Right lobe of liver (tissue), 6 donors: ENCODE data around the gene MCTP2. TPM values are rescaled to one million over a fixed set of nuclear protein-coding genes. Genes with fewer than 3 reads are reported as not detected.
A peak's percentile ranks its signal among the peaks of the same experiment; 100 is the strongest.

Source experiments
- ATAC-seq, 4 donors: fragments of 200-7000 bp; cut with Tn5 transposase; one replicate each; pipeline ENCODE4 v1.9.1; 2020; ENCODE audit warnings: mild to moderate bottlenecking in 4 of 4, moderate library complexity in 4 of 4
- DNase-seq, 3 donors: peaks; one replicate each; pipeline ENCODE4 v3.0.0-alpha.2; 2020
- H3K27ac ChIP-seq, 3 donors: fragments of 200-600 bp; one replicate each; pipeline ENCODE4 v1.8.0; 2022
- H3K27me3 ChIP-seq, 2 donors: fragments of 200-600 bp; one replicate each; pipeline ENCODE4 v1.8.0; 2022
- H3K36me3 ChIP-seq, 4 donors: fragments of 200-600 bp; sonication (generic) in 1 of 4; one replicate each; pipeline versions ENCODE4 v1.5.1 to v1.8.0; 2017 to 2022; ENCODE audit warnings: control low read depth in 1 of 4
- H3K4me1 ChIP-seq, 4 donors: fragments of 200-600 bp; sonication (generic) in 1 of 4; one replicate each; pipeline versions ENCODE4 v1.5.1 to v1.8.0; 2017 to 2022; ENCODE audit warnings: control low read depth in 1 of 4
- H3K4me3 ChIP-seq, 3 donors: fragments of 200-600 bp; one replicate each; pipeline ENCODE4 v1.8.0; 2022
- H3K9me3 ChIP-seq, 4 donors: fragments of 200-600 bp; sonication (generic) in 1 of 4; one replicate each; pipeline versions ENCODE4 v1.5.1 to v1.8.0; 2017 to 2022; ENCODE audit warnings: control low read depth in 1 of 4
- POLR2A ChIP-seq: fragments of 450-650 bp; IDR thresholded peaks from one replicate; pipeline ENCODE4 v1.6.1; 2017; ENCODE audit warnings: antibody characterized with exemption, mild to moderate bottlenecking
- WGBS: methylation state at CpG from one replicate; pipeline ENCODE4 v1.1.6; 2018; ENCODE audit warnings: low coverage, low lambda C conversion rate; ENCODE audit not compliant: insufficient coverage; ENCODE audit errors: missing lambda C conversion rate; 5-methylcytosine and 5-hydroxymethylcytosine counted together
- intact Hi-C, 2 donors: fragments of 100-400 bp; cut with DNase I; formaldehyde crosslinking; loops; one replicate each; pipeline versions ENCODE4 v1.11.2 to v1.14.1; 2022
- total RNA-seq, 6 experiments: library from RNA; depleted of rRNA in 2 of 6; stranded (reverse); fragments of >200 nt in 2 of 6; fragmentation: NEBNext Ultra II Directional in 3 of 6; extraction: Animal tissue kit (Norgen Biotek cat#: 25700) in 3 of 6; gene quantifications; one replicate each; pipeline versions ENCODE4 v1.1.0 to v1.2.4, GENCODE V29; 2016 to 2023
- TF ChIP-seq, protein P1 (sequence below), 4 donors: fragments of 200-600 bp in 3 of 4; fragments of 450-650 bp in 1 of 4; IDR thresholded peaks; one replicate each; pipeline versions ENCODE4 v1.5.1 to v1.8.0; 2016 to 2022; ENCODE audit warnings: antibody characterized with exemption in 4 of 4, mild to moderate bottlenecking in 2 of 4
- donor health status: DM: no; HTN: yes; CAD: no.
- donor health status: DM: no; HTN: no; CAD: no.
- donor health status: DM: no; HTN: no; CAD: no.
- donor health status: DM: no; HTN: yes; CAD: no.
- donor health status: DM: no; HTN: yes; CAD: no.

MCTP2 gene
- total RNA-seq, 6 experiments from 2014 or later = 1.8 to 5.3 (median 2.9) TPM

- Histone ChIP-seq H3K4me1 (no peaks in the 10 kb centered on the region), H3K9me3 (no peaks in the 10 kb centered on the region), H3K4me3 (no peak overlapping the region), H3K27me3 (no peaks in the 10 kb centered on the region), H3K27ac (no peak overlapping the region), H3K36me3 (no peaks in the 10 kb centered on the region)
- DNase-seq (no peak), ATAC-seq (no peak)
- no peak for TF ChIP-seq POLR2A
- TF ChIP-seq, protein P1, sequence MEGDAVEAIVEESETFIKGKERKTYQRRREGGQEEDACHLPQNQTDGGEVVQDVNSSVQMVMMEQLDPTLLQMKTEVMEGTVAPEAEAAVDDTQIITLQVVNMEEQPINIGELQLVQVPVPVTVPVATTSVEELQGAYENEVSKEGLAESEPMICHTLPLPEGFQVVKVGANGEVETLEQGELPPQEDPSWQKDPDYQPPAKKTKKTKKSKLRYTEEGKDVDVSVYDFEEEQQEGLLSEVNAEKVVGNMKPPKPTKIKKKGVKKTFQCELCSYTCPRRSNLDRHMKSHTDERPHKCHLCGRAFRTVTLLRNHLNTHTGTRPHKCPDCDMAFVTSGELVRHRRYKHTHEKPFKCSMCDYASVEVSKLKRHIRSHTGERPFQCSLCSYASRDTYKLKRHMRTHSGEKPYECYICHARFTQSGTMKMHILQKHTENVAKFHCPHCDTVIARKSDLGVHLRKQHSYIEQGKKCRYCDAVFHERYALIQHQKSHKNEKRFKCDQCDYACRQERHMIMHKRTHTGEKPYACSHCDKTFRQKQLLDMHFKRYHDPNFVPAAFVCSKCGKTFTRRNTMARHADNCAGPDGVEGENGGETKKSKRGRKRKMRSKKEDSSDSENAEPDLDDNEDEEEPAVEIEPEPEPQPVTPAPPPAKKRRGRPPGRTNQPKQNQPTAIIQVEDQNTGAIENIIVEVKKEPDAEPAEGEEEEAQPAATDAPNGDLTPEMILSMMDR (IDR thresholded peaks at IDR 0.05) = no peak
- 89% methylated on average over 7 of the region's 9 CpGs for WGBS
- intact Hi-C loops = no loop called here
These were observed 152.3 kb downstream of the MCTP2 start for GRCh38 chr15:94383706-94384105.

GRCh38 chr15:94385441-94385840 is 154.1 kb downstream of the MCTP2 start:
- intact Hi-C loops = no loop called here
- H3K27ac ChIP-seq = no peak overlapping the region
- no peaks in the 10 kb centered on the region for H3K36me3 ChIP-seq
- no peaks in the 10 kb centered on the region for H3K4me1 ChIP-seq
- no peak overlapping the region for H3K4me3 ChIP-seq
- DNase-seq (no peak), ATAC-seq (no peak)
- H3K9me3 ChIP-seq = no peaks in the 10 kb centered on the region
- no peak for TF ChIP-seq POLR2A
- TF ChIP-seq, protein P1 (IDR thresholded peaks at IDR 0.05) = no peak
- WGBS = 52% methylated on average over 4 of the region's 4 CpGs
- H3K27me3 ChIP-seq = no peaks in the 10 kb centered on the region

GRCh38 chr15:94386351-94386750 is 155.0 kb downstream of the MCTP2 start:
- WGBS = 48% methylated on average over 7 of the region's 7 CpGs
- Histone ChIP-seq H3K4me1 (no peaks in the 10 kb centered on the region), H3K36me3 (no peaks in the 10 kb centered on the region), H3K27ac (no peak overlapping the region), H3K9me3 (no peaks in the 10 kb centered on the region), H3K4me3 (no peak overlapping the region), H3K27me3 (no peaks in the 10 kb centered on the region)
- no peak for TF ChIP-seq POLR2A
- TF ChIP-seq, protein P1 (IDR thresholded peaks at IDR 0.05) = no peak
- intact Hi-C loops = no loop called here
- ATAC-seq = no peak
- no peak for DNase-seq

DNA sequence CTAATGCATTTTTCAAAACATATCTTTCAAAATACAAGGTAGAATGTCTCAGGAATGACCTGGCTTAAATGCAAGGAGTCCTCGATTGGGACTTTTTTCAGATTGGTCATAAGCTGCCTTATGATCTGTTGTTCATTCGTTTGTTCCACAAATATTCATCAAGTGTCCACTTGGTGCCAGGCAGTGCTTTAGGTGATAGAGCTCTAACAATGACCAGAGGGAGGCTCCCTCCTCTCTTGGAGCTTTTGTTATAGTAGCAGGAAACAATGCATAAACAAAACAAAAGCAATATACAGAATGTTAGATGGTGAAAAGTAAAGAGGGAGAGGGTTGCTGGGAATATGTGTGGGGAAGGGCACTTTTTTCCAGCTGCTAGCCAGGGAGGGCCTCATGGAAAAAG is 156.1 kb downstream of the MCTP2 start:
- no peak overlapping the region for H3K4me3 ChIP-seq
- WGBS = 45% methylated on average over 2 of the region's 2 CpGs
- ATAC-seq (no peak), DNase-seq (no peak)
- no peaks in the 10 kb centered on the region for H3K4me1 ChIP-seq
- intact Hi-C loops = no loop called here
- no peak overlapping the region for H3K27ac ChIP-seq
- H3K27me3 ChIP-seq = no peaks in the 10 kb centered on the region
- H3K9me3 ChIP-seq = no peaks in the 10 kb centered on the region
- H3K36me3 ChIP-seq = no peaks in the 10 kb centered on the region
- TF ChIP-seq, protein P1 (IDR thresholded peaks at IDR 0.05) = no peak
- TF ChIP-seq POLR2A = no peak

DNA sequence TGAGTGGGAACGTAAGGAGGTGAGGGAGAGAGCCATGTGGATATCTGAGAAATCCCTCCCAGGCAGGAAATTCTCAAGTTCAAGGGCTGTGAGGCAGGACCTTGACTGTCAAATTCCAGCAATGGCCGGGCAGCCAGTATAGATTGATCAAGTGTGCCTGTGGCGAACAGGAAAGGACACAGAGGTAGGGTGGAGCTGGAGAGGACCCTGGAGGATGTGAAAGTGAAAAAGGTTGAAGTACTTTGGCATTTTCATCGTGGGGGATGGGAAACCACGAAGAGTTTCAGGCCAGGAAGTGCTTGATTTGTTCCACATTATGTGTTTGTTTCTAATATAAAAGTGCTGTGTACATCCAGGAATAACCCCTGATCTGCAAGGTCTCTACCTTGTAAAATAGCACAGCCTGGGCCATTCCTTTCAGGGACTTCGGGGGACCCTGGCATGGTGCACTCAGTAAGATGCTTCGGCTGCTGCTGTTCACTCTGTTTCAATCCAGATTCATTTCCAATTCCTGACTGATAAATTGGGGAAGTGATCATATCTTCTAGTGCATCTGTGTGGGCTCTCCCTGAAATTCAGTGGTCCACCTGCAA is 156.6 kb downstream of the MCTP2 start:
- Histone ChIP-seq H3K36me3 (no peaks in the 10 kb centered on the region), H3K4me3 (no peak overlapping the region), H3K9me3 (no peaks in the 10 kb centered on the region), H3K27me3 (no peaks in the 10 kb centered on the region), H3K4me1 (no peaks in the 10 kb centered on the region), H3K27ac (no peak overlapping the region)
- TF ChIP-seq, protein P1 (IDR thresholded peaks at IDR 0.05) = no peak
- intact Hi-C loops = no loop called here
- ATAC-seq (peak in 1 of 4 donors; percentile 22), DNase-seq (no peak)
- WGBS = 19% methylated on average over 5 of the region's 7 CpGs
